HEK293 (cell line): Measurements from ENCODE around the gene COL19A1.

Experiments used
- ZNF10 ChIP-seq: fragments of 450-650 bp; formaldehyde crosslinking; IDR thresholded peaks from 2 replicates; pipeline ENCODE4 v1.5.1; 2017; ENCODE audit warnings: missing biosample characterization, missing genetic modification characterization
- ZNF140 ChIP-seq: fragments of 450-650 bp; formaldehyde crosslinking; IDR thresholded peaks from 2 replicates; pipeline ENCODE4 v1.5.1; 2016; ENCODE audit warnings: missing biosample characterization, missing genetic modification characterization
- ZNF24 ChIP-seq: fragments of 450-650 bp; formaldehyde crosslinking; IDR thresholded peaks from 2 replicates; pipeline ENCODE4 v1.5.1; 2016; ENCODE audit warnings: missing biosample characterization, missing genetic modification characterization
- ZNF792 ChIP-seq: fragments of 450-650 bp; formaldehyde crosslinking; IDR thresholded peaks from 2 replicates; pipeline ENCODE4 v1.5.1; 2016; ENCODE audit warnings: missing biosample characterization, missing genetic modification characterization
- TF ChIP-seq, protein P1 (sequence below): fragments of 450-650 bp; formaldehyde crosslinking; IDR thresholded peaks from 2 replicates; pipeline ENCODE4 v1.5.1; 2016; ENCODE audit warnings: missing biosample characterization, missing genetic modification characterization
- TF ChIP-seq, protein P2 (sequence below): fragments of 450-650 bp; formaldehyde crosslinking; IDR thresholded peaks from 2 replicates; pipeline ENCODE4 v1.5.1; 2017; ENCODE audit warnings: missing biosample characterization, missing genetic modification characterization

DNA sequence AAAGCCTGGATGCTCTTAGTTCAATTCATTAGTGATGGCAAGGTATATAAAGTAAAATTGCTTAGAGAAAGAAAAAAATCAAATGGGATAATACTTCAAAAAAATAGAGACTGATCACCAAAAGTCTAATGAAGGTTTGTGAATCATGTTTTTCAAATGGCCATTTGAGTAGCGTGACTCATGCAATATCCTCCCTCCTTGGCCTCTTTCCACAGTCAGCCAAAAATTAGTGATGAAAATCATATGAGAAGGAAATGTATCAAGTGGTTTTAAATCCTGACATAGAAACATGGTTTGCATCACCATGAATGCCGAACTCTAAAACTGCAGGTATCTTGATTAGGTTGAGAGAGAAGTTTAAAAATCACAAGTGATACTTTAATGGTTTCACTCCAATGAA lies 1.2 kb upstream of the COL19A1 start:
- TF ChIP-seq, protein P1, sequence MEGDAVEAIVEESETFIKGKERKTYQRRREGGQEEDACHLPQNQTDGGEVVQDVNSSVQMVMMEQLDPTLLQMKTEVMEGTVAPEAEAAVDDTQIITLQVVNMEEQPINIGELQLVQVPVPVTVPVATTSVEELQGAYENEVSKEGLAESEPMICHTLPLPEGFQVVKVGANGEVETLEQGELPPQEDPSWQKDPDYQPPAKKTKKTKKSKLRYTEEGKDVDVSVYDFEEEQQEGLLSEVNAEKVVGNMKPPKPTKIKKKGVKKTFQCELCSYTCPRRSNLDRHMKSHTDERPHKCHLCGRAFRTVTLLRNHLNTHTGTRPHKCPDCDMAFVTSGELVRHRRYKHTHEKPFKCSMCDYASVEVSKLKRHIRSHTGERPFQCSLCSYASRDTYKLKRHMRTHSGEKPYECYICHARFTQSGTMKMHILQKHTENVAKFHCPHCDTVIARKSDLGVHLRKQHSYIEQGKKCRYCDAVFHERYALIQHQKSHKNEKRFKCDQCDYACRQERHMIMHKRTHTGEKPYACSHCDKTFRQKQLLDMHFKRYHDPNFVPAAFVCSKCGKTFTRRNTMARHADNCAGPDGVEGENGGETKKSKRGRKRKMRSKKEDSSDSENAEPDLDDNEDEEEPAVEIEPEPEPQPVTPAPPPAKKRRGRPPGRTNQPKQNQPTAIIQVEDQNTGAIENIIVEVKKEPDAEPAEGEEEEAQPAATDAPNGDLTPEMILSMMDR (tag by site-specific recombination) = no peak
- TF ChIP-seq ZNF24 (tag by site-specific recombination) (no peak), ZNF792 (tag by site-specific recombination) (no peak), ZNF10 (tag by site-specific recombination) (no peak), ZNF140 (no peak)
- TF ChIP-seq, protein P2, sequence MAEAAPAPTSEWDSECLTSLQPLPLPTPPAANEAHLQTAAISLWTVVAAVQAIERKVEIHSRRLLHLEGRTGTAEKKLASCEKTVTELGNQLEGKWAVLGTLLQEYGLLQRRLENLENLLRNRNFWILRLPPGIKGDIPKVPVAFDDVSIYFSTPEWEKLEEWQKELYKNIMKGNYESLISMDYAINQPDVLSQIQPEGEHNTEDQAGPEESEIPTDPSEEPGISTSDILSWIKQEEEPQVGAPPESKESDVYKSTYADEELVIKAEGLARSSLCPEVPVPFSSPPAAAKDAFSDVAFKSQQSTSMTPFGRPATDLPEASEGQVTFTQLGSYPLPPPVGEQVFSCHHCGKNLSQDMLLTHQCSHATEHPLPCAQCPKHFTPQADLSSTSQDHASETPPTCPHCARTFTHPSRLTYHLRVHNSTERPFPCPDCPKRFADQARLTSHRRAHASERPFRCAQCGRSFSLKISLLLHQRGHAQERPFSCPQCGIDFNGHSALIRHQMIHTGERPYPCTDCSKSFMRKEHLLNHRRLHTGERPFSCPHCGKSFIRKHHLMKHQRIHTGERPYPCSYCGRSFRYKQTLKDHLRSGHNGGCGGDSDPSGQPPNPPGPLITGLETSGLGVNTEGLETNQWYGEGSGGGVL = no peak
